Measurements from ENCODE around the gene CXCL17.

Gene CXCL17

GRCh38 chr19:42397263-42398166 lies 45.2 kb downstream of the CXCL17 start:
- no peak for DNase-seq (ENCODE audit: low spot score)

GRCh38 chr19:42396381-42397262 lies 46.1 kb downstream of the CXCL17 start:
- DNase-seq (ENCODE audit: low spot score): peak; percentile 98

- DNase-seq (ENCODE audit: low spot score): no peak
These were observed 48.0 kb downstream of the CXCL17 start for GRCh38 chr19:42394751-42395150.

GRCh38 chr19:42392165-42392564 lies 50.6 kb downstream of the CXCL17 start:
- DNase-seq (ENCODE audit: low spot score): no peak

- DNase-seq (ENCODE audit: low spot score): no peak
These were observed 52.8 kb downstream of the CXCL17 start, which contains the start of gene CNFN for GRCh38 chr19:42389899-42390298. Gene CNFN (minus strand): TSS chr19:42390297. CDS start chr19:42389037, 1,260 bp downstream.

- no peak for DNase-seq (ENCODE audit: low spot score)
These were observed 53.8 kb downstream of the CXCL17 start for GRCh38 chr19:42388851-42389489.

- DNase-seq (ENCODE audit: low spot score): peak; percentile 38
These were observed 55.6 kb downstream of the CXCL17 start for GRCh38 chr19:42386974-42387707.

GRCh38 chr19:42380155-42380554 lies 62.6 kb downstream of the CXCL17 start:
- DNase-seq (ENCODE audit: low spot score): no peak
